HepG2 (cell line): ENCODE measurements around the gene GPD1. TPM values are rescaled to one million over a fixed set of nuclear protein-coding genes. Genes with fewer than 3 reads are reported as not detected.
A peak's percentile ranks its signal among the peaks of the same experiment; 100 is the strongest.

Experiments used
- ARID2 ChIP-seq: sonication (generic); formaldehyde crosslinking; IDR thresholded peaks from 2 replicates; pipeline ENCODE4 v1.8.1; 2022; ENCODE audit warnings: mild to moderate bottlenecking, missing genetic modification reagents, borderline replicate concordance
- ESRRA ChIP-seq: sonication (generic); formaldehyde crosslinking; IDR thresholded peaks from 2 replicates; pipeline ENCODE4 v1.5.1; 2020; ENCODE audit warnings: mild to moderate bottlenecking, low read depth, missing genetic modification reagents
- MAFG ChIP-seq: sonication (generic); formaldehyde crosslinking; IDR thresholded peaks from 2 replicates; pipeline ENCODE4 v1.5.1; 2020; ENCODE audit warnings: mild to moderate bottlenecking, missing genetic modification reagents
- MIXL1 ChIP-seq: IDR thresholded peaks from 2 replicates; pipeline ENCODE4 v1.6.1; 2016
- NR3C1 ChIP-seq: sonication (generic); formaldehyde crosslinking; IDR thresholded peaks from 2 replicates; pipeline ENCODE4 v1.4.0; 2020; ENCODE audit warnings: missing genetic modification reagents
- NRL ChIP-seq: sonication (generic); formaldehyde crosslinking; IDR thresholded peaks from 2 replicates; pipeline ENCODE4 v1.5.0; 2020; ENCODE audit warnings: missing genetic modification reagents, mild to moderate bottlenecking, moderate library complexity, borderline replicate concordance
- PHF5A ChIP-seq: IDR thresholded peaks from one replicate; pipeline ENCODE4 v1.6.1; 2018; ENCODE audit warnings: low read depth, missing genetic modification reagents; ENCODE audit not compliant: unreplicated experiment
- PPARG ChIP-seq: conservative IDR thresholded peaks from 2 replicates; pipeline ENCODE4 v1.6.1; 2016; ENCODE audit warnings: missing biosample characterization, missing genetic modification reagents
- SMAD1 ChIP-seq: sonication (generic); formaldehyde crosslinking; IDR thresholded peaks from 2 replicates; pipeline ENCODE4 v1.4.0; 2020; ENCODE audit warnings: missing genetic modification reagents, low read depth, mild to moderate bottlenecking, borderline replicate concordance
- SOX5 ChIP-seq: IDR thresholded peaks from 2 replicates; pipeline ENCODE4 v1.6.1; 2016; ENCODE audit warnings: borderline replicate concordance
- TARDBP ChIP-seq: sonication (generic); formaldehyde crosslinking; IDR thresholded peaks from 2 replicates; pipeline ENCODE4 v1.8.0; 2022; ENCODE audit warnings: mild to moderate bottlenecking, missing genetic modification reagents
- TBP ChIP-seq: sonication (generic); formaldehyde crosslinking; IDR thresholded peaks from 2 replicates; pipeline ENCODE4 v1.5.0; 2020; ENCODE audit warnings: missing genetic modification reagents
- XRCC5 ChIP-seq: fragments of 200-400 bp; formaldehyde crosslinking; optimal IDR thresholded peaks from 2 replicates; pipeline ENCODE3; 2017; ENCODE audit warnings: mild to moderate bottlenecking, low read length
- ZC3H4 ChIP-seq: sonication (generic); formaldehyde crosslinking; IDR thresholded peaks from 2 replicates; pipeline ENCODE4 v1.4.0; 2020; ENCODE audit warnings: missing genetic modification reagents, borderline replicate concordance
- ZNF207 ChIP-seq: fragments of 450-650 bp; IDR thresholded peaks from 2 replicates; pipeline ENCODE4 v1.6.1; 2016; ENCODE audit warnings: antibody characterized with exemption, borderline replicate concordance
- ZNF749 ChIP-seq: sonication (generic); formaldehyde crosslinking; IDR thresholded peaks from 2 replicates; pipeline ENCODE4 v1.8.0; 2022; ENCODE audit warnings: mild to moderate bottlenecking, missing genetic modification reagents, moderate library complexity, borderline replicate concordance
- ZSCAN21 ChIP-seq: sonication (generic); formaldehyde crosslinking; IDR thresholded peaks from 2 replicates; pipeline ENCODE4 v1.8.0; 2022; ENCODE audit warnings: mild to moderate bottlenecking, missing genetic modification reagents, moderate library complexity, borderline replicate concordance
- ZSCAN31 ChIP-seq: sonication (generic); formaldehyde crosslinking; IDR thresholded peaks from 2 replicates; pipeline ENCODE4 v1.5.0; 2020; ENCODE audit warnings: low read depth, mild to moderate bottlenecking, missing genetic modification reagents
- polyA plus RNA-seq, 8 experiments: library from polyadenylated mRNA; depleted of rRNA in 3 of 8; stranded (reverse) in 7 of 8; unstranded in 1 of 8; fragments of >200 nt; fragmentation: Illumina TruSeq in 4 of 8; extraction: Trizol in 4 of 8; gene quantifications; 2 replicates each; pipeline versions ENCODE4 v1.2.1 to v1.2.3, GENCODE V29; 2011 to 2016; ENCODE audit warnings: low read depth in 4 of 8, missing spikeins in 1 of 8, mixed read lengths in 1 of 8; ENCODE audit not compliant: insufficient read depth in 1 of 8
- total RNA-seq, 5 experiments: library from RNA; depleted of rRNA; stranded (reverse); fragments of >200 nt; fragmentation: Illumina TruSeq; extraction: Trizol; gene quantifications; 2 replicates each; pipeline ENCODE4 v1.2.3, GENCODE V29; 2016; ENCODE audit warnings: low read depth in 1 of 5
- TF ChIP-seq, protein P1 (sequence below): sonication (generic); formaldehyde crosslinking; IDR thresholded peaks from 2 replicates; pipeline ENCODE4 v1.4.0; 2020; ENCODE audit warnings: low read depth, mild to moderate bottlenecking, missing genetic modification reagents
- TF ChIP-seq, protein P2 (sequence below): sonication (generic); formaldehyde crosslinking; IDR thresholded peaks from 2 replicates; pipeline ENCODE4 v1.5.0; 2020; ENCODE audit warnings: mild to moderate bottlenecking, missing genetic modification reagents
- TF ChIP-seq, protein P3 (sequence below): sonication (generic); formaldehyde crosslinking; IDR thresholded peaks from 2 replicates; pipeline ENCODE4 v1.4.0; 2020; ENCODE audit warnings: missing genetic modification reagents, mild to moderate bottlenecking, borderline replicate concordance
- TF ChIP-seq, protein P4 (sequence below): IDR thresholded peaks from 2 replicates; pipeline ENCODE4 v1.6.1; 2016; ENCODE audit warnings: mild to moderate bottlenecking

GPD1 gene
- total and polyA plus RNA-seq, 2 of the 13 experiments (the other 11 are each of a cell fraction or from before 2014, with no cell fraction given), result 3.7 to 30.6 TPM

DNA sequence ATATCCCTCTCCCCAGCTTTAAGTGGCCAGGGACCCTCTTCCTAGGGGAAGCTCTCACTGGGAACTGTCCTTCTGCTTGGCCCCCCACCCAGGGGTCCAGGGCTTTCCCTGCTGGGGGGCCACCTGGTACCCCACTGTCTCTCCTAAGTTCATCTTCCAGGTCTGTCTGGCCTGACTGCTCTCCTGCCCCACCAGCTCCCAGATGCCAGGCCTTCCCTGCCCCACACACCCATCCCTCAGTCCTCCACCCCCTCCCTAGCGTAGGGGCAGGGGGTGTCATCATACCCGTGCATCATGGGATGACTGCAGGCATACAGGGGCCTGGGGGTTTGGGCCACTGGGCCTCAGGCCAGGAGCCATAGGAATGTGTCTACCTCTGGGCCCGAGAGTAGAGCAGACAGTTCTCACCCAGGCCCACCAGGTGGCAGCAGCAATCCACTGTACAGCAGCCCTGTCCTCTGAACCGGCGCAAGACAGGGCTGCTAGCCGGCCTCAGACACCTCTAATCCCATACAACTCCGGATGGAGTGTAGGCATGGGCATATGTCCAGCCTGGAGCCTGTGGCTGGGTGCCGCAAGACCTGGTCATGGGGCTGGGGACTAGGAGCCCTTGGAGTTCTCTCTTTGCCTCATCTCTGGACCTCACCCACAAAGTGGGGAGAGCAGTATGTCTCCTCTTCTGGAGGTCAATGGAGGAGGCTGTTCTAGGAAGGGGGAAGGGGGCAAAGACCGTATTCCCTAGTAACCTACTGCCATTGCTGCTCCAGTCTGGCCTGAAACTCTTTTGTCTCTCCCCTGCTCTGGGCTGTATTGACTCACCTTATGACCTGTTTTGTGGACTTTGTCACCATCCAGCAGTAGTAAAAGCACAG lies 28.6 kb upstream of the GPD1 start (continued):
- TF ChIP-seq, protein P1, sequence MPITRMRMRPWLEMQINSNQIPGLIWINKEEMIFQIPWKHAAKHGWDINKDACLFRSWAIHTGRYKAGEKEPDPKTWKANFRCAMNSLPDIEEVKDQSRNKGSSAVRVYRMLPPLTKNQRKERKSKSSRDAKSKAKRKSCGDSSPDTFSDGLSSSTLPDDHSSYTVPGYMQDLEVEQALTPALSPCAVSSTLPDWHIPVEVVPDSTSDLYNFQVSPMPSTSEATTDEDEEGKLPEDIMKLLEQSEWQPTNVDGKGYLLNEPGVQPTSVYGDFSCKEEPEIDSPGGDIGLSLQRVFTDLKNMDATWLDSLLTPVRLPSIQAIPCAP, result no peak
- TF ChIP-seq MAFG (CRISPR knock-in tag) (no peak), ZSCAN31 (CRISPR knock-in tag) (0 out of 2 replicates have a peak, but pooled peaks have one; percentile 19), ZC3H4 (CRISPR knock-in tag) (no peak), PPARG (CRISPR knock-in tag) (0 out of 2 replicates have a peak, but pooled peaks have one; percentile 11), ZNF207 (no peak), XRCC5 (peak; percentile 41), MIXL1 (CRISPR knock-in tag) (peak; percentile 70), TBP (CRISPR knock-in tag) (0 out of 2 replicates have a peak, but pooled peaks have one; percentile 76), NRL (0 out of 2 replicates have a peak, but pooled peaks have one; percentile 50), PHF5A (CRISPR knock-in tag) (no peak), SMAD1 (peak; percentile 44; the same call in 1 of the 2 replicates), SOX5 (CRISPR knock-in tag) (no peak; the same call in 1 of the 2 replicates), ZSCAN21 (CRISPR knock-in tag) (peak; percentile 59; the same call in 1 of the 2 replicates), ESRRA (CRISPR knock-in tag) (peak; percentile 64), TARDBP (CRISPR knock-in tag) (peak; percentile 65; the same call in 1 of the 2 replicates), NR3C1 (no peak), ZNF749 (CRISPR knock-in tag) (0 out of 2 replicates have a peak, but pooled peaks have one; percentile 35), ARID2 (no peak)
- TF ChIP-seq, protein P2, sequence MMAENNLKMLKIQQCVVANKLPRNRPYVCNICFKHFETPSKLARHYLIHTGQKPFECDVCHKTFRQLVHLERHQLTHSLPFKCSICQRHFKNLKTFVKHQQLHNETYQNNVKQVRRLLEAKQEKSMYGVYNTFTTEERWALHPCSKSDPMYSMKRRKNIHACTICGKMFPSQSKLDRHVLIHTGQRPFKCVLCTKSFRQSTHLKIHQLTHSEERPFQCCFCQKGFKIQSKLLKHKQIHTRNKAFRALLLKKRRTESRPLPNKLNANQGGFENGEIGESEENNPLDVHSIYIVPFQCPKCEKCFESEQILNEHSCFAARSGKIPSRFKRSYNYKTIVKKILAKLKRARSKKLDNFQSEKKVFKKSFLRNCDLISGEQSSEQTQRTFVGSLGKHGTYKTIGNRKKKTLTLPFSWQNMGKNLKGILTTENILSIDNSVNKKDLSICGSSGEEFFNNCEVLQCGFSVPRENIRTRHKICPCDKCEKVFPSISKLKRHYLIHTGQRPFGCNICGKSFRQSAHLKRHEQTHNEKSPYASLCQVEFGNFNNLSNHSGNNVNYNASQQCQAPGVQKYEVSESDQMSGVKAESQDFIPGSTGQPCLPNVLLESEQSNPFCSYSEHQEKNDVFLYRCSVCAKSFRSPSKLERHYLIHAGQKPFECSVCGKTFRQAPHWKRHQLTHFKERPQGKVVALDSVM (CRISPR knock-in tag), result peak; percentile 78
- TF ChIP-seq, protein P3, sequence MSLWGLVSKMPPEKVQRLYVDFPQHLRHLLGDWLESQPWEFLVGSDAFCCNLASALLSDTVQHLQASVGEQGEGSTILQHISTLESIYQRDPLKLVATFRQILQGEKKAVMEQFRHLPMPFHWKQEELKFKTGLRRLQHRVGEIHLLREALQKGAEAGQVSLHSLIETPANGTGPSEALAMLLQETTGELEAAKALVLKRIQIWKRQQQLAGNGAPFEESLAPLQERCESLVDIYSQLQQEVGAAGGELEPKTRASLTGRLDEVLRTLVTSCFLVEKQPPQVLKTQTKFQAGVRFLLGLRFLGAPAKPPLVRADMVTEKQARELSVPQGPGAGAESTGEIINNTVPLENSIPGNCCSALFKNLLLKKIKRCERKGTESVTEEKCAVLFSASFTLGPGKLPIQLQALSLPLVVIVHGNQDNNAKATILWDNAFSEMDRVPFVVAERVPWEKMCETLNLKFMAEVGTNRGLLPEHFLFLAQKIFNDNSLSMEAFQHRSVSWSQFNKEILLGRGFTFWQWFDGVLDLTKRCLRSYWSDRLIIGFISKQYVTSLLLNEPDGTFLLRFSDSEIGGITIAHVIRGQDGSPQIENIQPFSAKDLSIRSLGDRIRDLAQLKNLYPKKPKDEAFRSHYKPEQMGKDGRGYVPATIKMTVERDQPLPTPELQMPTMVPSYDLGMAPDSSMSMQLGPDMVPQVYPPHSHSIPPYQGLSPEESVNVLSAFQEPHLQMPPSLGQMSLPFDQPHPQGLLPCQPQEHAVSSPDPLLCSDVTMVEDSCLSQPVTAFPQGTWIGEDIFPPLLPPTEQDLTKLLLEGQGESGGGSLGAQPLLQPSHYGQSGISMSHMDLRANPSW (CRISPR knock-in tag), result no peak
- TF ChIP-seq, protein P4, sequence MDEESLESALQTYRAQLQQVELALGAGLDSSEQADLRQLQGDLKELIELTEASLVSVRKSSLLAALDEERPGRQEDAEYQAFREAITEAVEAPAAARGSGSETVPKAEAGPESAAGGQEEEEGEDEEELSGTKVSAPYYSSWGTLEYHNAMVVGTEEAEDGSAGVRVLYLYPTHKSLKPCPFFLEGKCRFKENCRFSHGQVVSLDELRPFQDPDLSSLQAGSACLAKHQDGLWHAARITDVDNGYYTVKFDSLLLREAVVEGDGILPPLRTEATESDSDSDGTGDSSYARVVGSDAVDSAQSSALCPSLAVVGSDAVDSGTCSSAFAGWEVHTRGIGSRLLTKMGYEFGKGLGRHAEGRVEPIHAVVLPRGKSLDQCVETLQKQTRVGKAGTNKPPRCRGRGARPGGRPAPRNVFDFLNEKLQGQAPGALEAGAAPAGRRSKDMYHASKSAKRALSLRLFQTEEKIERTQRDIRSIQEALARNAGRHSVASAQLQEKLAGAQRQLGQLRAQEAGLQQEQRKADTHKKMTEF (CRISPR knock-in tag), result peak; percentile 51
